IMR-90 (cell line): ENCODE data around the gene DCAF5. TPM values are rescaled to one million over a fixed set of nuclear protein-coding genes. Genes with fewer than 3 reads are reported as not detected.

Experiments used
- ATAC-seq: fragments of 200-7000 bp; cut with Tn5 transposase; 2 replicates; pipeline ENCODE4 v1.9.1; 2020; ENCODE audit warnings: low read depth, mild to moderate bottlenecking, moderate library complexity
- BruUV-seq: library from RNA; stranded (reverse); fragments of 400-500 nt; replicated peaks from 2 replicates; lab custom pipeline; 2021; lab: Mats Ljungman, UMichigan
- CTCF ChIA-PET: fragments of 300-600 bp; formaldehyde crosslinking; extraction: SDS; loops from one replicate; lab custom pipeline; 2021; ENCODE audit warnings: antibody characterized with exemption; lab: Yijun Ruan, JAX
- POLR2A ChIA-PET: fragments of 300-600 bp; sonication (Branson Sonifier 250); formaldehyde crosslinking; loops from one replicate; lab custom pipeline; 2022; ENCODE audit warnings: antibody characterized with exemption; ENCODE audit not compliant: unreplicated experiment; lab: Charles Lee
- DNase-seq: peaks from one replicate; pipeline ENCODE4 v3.0.0; 2013
- H2AFZ ChIP-seq: replicated peaks from 2 replicates; pipeline ENCODE3; 2013; ENCODE audit warnings: low read length, mild to moderate bottlenecking; ENCODE audit not compliant: poor library complexity
- H2AK5ac ChIP-seq: 2 replicates; pipeline ENCODE4 v1.6.1; 2013; ENCODE audit warnings: low read depth, low read length, inconsistent platforms
- H2AK9ac ChIP-seq: replicated peaks from 2 replicates; pipeline ENCODE3; 2013; ENCODE audit warnings: mild to moderate bottlenecking, low read depth, low read length, moderate library complexity; ENCODE audit not compliant: poor library complexity
- H2BK120ac ChIP-seq: 2 replicates; pipeline ENCODE4 v1.6.1; 2013; ENCODE audit warnings: low read depth, low read length, inconsistent platforms
- H2BK15ac ChIP-seq: 3 replicates; pipeline ENCODE4 v1.6.1; 2013; ENCODE audit warnings: low read depth, low read length, inconsistent platforms
- H2BK20ac ChIP-seq: 2 replicates; pipeline ENCODE4 v1.6.1; 2013; ENCODE audit warnings: low read depth, mild to moderate bottlenecking, inconsistent platforms, low read length, moderate library complexity
- H2BK5ac ChIP-seq: 2 replicates; pipeline ENCODE4 v1.6.1; 2013; ENCODE audit warnings: mild to moderate bottlenecking, low read depth, low read length, inconsistent platforms; ENCODE audit not compliant: poor library complexity, severe bottlenecking
- H3K14ac ChIP-seq: replicated peaks from 2 replicates; pipeline ENCODE4 v1.6.1; 2013; ENCODE audit warnings: low read depth, low read length, inconsistent platforms
- H3K18ac ChIP-seq: 2 replicates; pipeline ENCODE4 v1.6.1; 2013; ENCODE audit warnings: low read depth, low read length, control low read depth
- H3K23ac ChIP-seq: 2 replicates; pipeline ENCODE4 v1.6.1; 2013; ENCODE audit warnings: low read depth, low read length, inconsistent platforms
- H3K27ac ChIP-seq: 2 replicates; pipeline ENCODE4 v1.5.1; 2013; ENCODE audit warnings: mild to moderate bottlenecking, control low read depth, low read length; ENCODE audit not compliant: insufficient read depth
- H3K27me3 ChIP-seq: 2 replicates; pipeline ENCODE4 v1.6.1; 2013; ENCODE audit warnings: low read length; ENCODE audit not compliant: control insufficient read depth, insufficient read depth
- H3K36me3 ChIP-seq: 2 replicates; pipeline ENCODE4 v1.6.1; 2013; ENCODE audit warnings: low read length, mixed read lengths; ENCODE audit not compliant: control insufficient read depth, insufficient read depth
- H3K4ac ChIP-seq: 2 replicates; pipeline ENCODE4 v1.6.1; 2013; ENCODE audit warnings: low read depth, low read length, inconsistent platforms
- H3K4me1 ChIP-seq: 2 replicates; pipeline ENCODE4 v1.6.1; 2013; ENCODE audit warnings: low read length, mixed read lengths; ENCODE audit not compliant: control insufficient read depth, insufficient read depth
- H3K4me2 ChIP-seq: 2 replicates; pipeline ENCODE4 v1.6.1; 2013; ENCODE audit warnings: low read depth, mild to moderate bottlenecking, control low read depth, low read length, moderate library complexity
- H3K4me3 ChIP-seq: 2 replicates; pipeline ENCODE4 v1.5.1; 2013; ENCODE audit warnings: low read depth, mild to moderate bottlenecking, control low read depth, low read length, moderate library complexity; ENCODE audit not compliant: insufficient read depth
- H3K56ac ChIP-seq: 2 replicates; pipeline ENCODE4 v1.6.1; 2013; ENCODE audit warnings: low read length, inconsistent platforms; ENCODE audit not compliant: insufficient read depth; ENCODE audit errors: extremely low read depth
- H3K79me1 ChIP-seq, 2 experiments: 2 replicates each; pipeline ENCODE4 v1.6.1; 2013; ENCODE audit warnings: low read length in 2 of 2, inconsistent platforms in 1 of 2, low read depth in 1 of 2
- H3K9ac ChIP-seq: 2 replicates; pipeline ENCODE4 v1.6.1; 2013; ENCODE audit warnings: low read depth, low read length, control low read depth
- H3K9me1 ChIP-seq: 2 replicates; pipeline ENCODE4 v1.6.1; 2013; ENCODE audit warnings: low read length, inconsistent platforms; ENCODE audit not compliant: insufficient read depth
- H3K9me3 ChIP-seq: 2 replicates; pipeline ENCODE4 v1.6.1; 2013; ENCODE audit warnings: low read length; ENCODE audit not compliant: control insufficient read depth, insufficient read depth
- H4K20me1 ChIP-seq: 2 replicates; pipeline ENCODE4 v1.6.1; 2013; ENCODE audit warnings: low read length, inconsistent platforms; ENCODE audit not compliant: insufficient read depth
- H4K5ac ChIP-seq: 2 replicates; pipeline ENCODE4 v1.6.1; 2013; ENCODE audit warnings: mild to moderate bottlenecking, low read depth, low read length, control low read depth
- H4K8ac ChIP-seq, 2 experiments: 2 replicates each; pipeline ENCODE4 v1.6.1; 2013; ENCODE audit warnings: low read depth in 2 of 2, low read length in 2 of 2, control low read depth in 1 of 2, inconsistent platforms in 1 of 2
- H4K91ac ChIP-seq: 2 replicates; pipeline ENCODE4 v1.6.1; 2013; ENCODE audit warnings: low read depth, low read length, inconsistent platforms; ENCODE audit not compliant: insufficient read depth
- BHLHE40 ChIP-seq: fragments of 150-350 bp; IDR thresholded peaks from 2 replicates; pipeline ENCODE4 v1.6.1; 2016; ENCODE audit warnings: mild to moderate bottlenecking, low read depth, low read length
- CHD1 ChIP-seq: IDR thresholded peaks from 2 replicates; pipeline ENCODE4 v1.6.1; 2012; ENCODE audit warnings: low read depth, low read length, improper control_type of control experiment
- CTCF ChIP-seq: conservative IDR thresholded peaks from 2 replicates; pipeline ENCODE4 v1.5.1; 2012; ENCODE audit warnings: mild to moderate bottlenecking, low read depth, low read length, improper control_type of control experiment
- FOS ChIP-seq: fragments of 150-350 bp; IDR thresholded peaks from 2 replicates; pipeline ENCODE4 v1.6.1; 2016; ENCODE audit warnings: low read depth, low read length
- MAFK ChIP-seq: IDR thresholded peaks from 2 replicates; pipeline ENCODE4 v1.6.1; 2012; ENCODE audit warnings: low read depth, low read length, improper control_type of control experiment
- MXI1 ChIP-seq: IDR thresholded peaks from 2 replicates; pipeline ENCODE4 v1.6.1; 2012; ENCODE audit warnings: low read depth, mild to moderate bottlenecking, low read length, moderate library complexity, borderline replicate concordance
- NFE2L2 ChIP-seq: fragments of 150-350 bp; IDR thresholded peaks from 2 replicates; pipeline ENCODE4 v1.6.1; 2016; ENCODE audit warnings: low read depth, mild to moderate bottlenecking, low read length
- POLR2A ChIP-seq: IDR thresholded peaks from 2 replicates; pipeline ENCODE4 v1.6.1; 2012; ENCODE audit warnings: mild to moderate bottlenecking, low read depth, low read length
- RAD21 ChIP-seq: IDR thresholded peaks from 2 replicates; pipeline ENCODE4 v1.6.1; 2012; ENCODE audit warnings: low read length, improper control_type of control experiment
- RCOR1 ChIP-seq: IDR thresholded peaks from 2 replicates; pipeline ENCODE4 v1.6.1; 2012; ENCODE audit warnings: mild to moderate bottlenecking, low read length, improper control_type of control experiment; ENCODE audit not compliant: insufficient replicate concordance
- RFX5 ChIP-seq: IDR thresholded peaks from 2 replicates; pipeline ENCODE4 v1.8.0; 2012; ENCODE audit warnings: low read depth, mild to moderate bottlenecking, low read length, moderate library complexity
- SMC3 ChIP-seq: fragments of 150-350 bp; IDR thresholded peaks from 2 replicates; pipeline ENCODE4 v1.6.1; 2016; ENCODE audit warnings: low read depth, mild to moderate bottlenecking, antibody characterized with exemption, low read length, moderate library complexity
- WGBS, 2 experiments: methylation state at CpG; one replicate each; pipeline versions ENCODE4 v1.1.5 to v1.1.7; 2013; ENCODE audit warnings: missing lambda C conversion rate in 2 of 2; ENCODE audit not compliant: insufficient read length in 1 of 2; ENCODE audit errors: extremely low coverage in 2 of 2; 5-methylcytosine and 5-hydroxymethylcytosine counted together
- dilution Hi-C: fragments of 300-500 bp; cut with HindIII; formaldehyde crosslinking; loops from one replicate; pipeline ENCODE4 v1.14.3; 2018; ENCODE audit warnings: low sequenced_read_pairs; ENCODE audit not compliant: unreplicated experiment
- in situ Hi-C: fragments of 300-500 bp; cut with MboI; formaldehyde crosslinking; loops from 3 replicates; pipeline ENCODE4 v1.14.3; 2019; ENCODE audit warnings: low sequenced_read_pairs, inconsistent platforms, mixed read lengths
- intact Hi-C: fragments of 100-400 bp; cut with micrococcal nuclease; formaldehyde crosslinking; loops from 2 replicates; pipeline ENCODE4 v1.10.0; 2022
- polyA plus RNA-seq, 3 experiments: library from polyadenylated mRNA; depleted of rRNA; stranded (reverse); fragments of >200 nt; gene quantifications; 2 replicates each; pipeline ENCODE4 v1.2.3, GENCODE V29; 2012; ENCODE audit warnings: low replicate concordance in 1 of 3
- total RNA-seq: library from RNA; depleted of rRNA; stranded (reverse); fragments of >200 nt; gene quantifications from 2 replicates; pipeline ENCODE4 v1.2.3, GENCODE V29; 2012

Gene DCAF5
- total and polyA plus RNA-seq, 2 of the 4 experiments (the other 2 are of a cell fraction): 17.6 to 30.4 TPM

GRCh38 chr14:69086537-69086936, 66.4 kb downstream of the DCAF5 start:
- H2BK15ac ChIP-seq: 0 out of 3 replicates have a peak overlapping the region, but pooled peaks have one; percentile 11
- no peak overlapping the region for H3K27ac ChIP-seq
- no peak overlapping the region for H2BK120ac ChIP-seq
- H4K5ac ChIP-seq: peak overlapping the region; percentile 54; the same call in 1 of the 2 replicates
- peak overlapping the region; percentile 71; the same call in 1 of the 2 replicates for H3K14ac ChIP-seq
- H3K9me1 ChIP-seq: peaks cover 3% of the 10 kb centered on the region; the same call in 1 of the 2 replicates
- no peak overlapping the region for H2AK5ac ChIP-seq
- no peak for DNase-seq
- H3K18ac ChIP-seq: peak overlapping the region; percentile 2; the same call in 1 of the 2 replicates
- no peak for TF ChIP-seq MXI1
- no peak for TF ChIP-seq POLR2A
- TF ChIP-seq BHLHE40: no peak
- TF ChIP-seq CHD1: no peak
- no peak for TF ChIP-seq RFX5
- TF ChIP-seq FOS: no peak
- no peak for TF ChIP-seq NFE2L2
- no peak for TF ChIP-seq MAFK
- TF ChIP-seq RCOR1: no peak
- TF ChIP-seq RAD21: no peak
- TF ChIP-seq CTCF: no peak
- no peak for TF ChIP-seq SMC3
- H3K4me1 ChIP-seq: peaks cover 3% of the 10 kb centered on the region; the same call in 1 of the 2 replicates
- no peak overlapping the region for H3K56ac ChIP-seq
- no peak overlapping the region for H2BK20ac ChIP-seq
- no peaks in the 10 kb centered on the region for H3K27me3 ChIP-seq
- no CpG with 5 or more reads among the region's 3 CpGs for WGBS, 2 experiments
- in situ Hi-C loops (no loop called here), dilution Hi-C loops (no loop called here), intact Hi-C loops (no loop called here)
- H3K9ac ChIP-seq: no peak overlapping the region
- no peak overlapping the region for H3K4me3 ChIP-seq
- peak overlapping the region; percentile 19; the same call in 1 of the 2 replicates for H4K91ac ChIP-seq
- no peak overlapping the region for H4K8ac ChIP-seq
- ATAC-seq: no peak
- peaks cover 30% of the 10 kb centered on the region for H3K36me3 ChIP-seq
- CTCF ChIA-PET: no interaction called here
- H3K23ac ChIP-seq: peak overlapping the region; percentile 2; the same call in 1 of the 2 replicates
- no TSS peak for BruUV-seq
- H4K20me1 ChIP-seq: no peaks in the 10 kb centered on the region
- H2BK5ac ChIP-seq: peak overlapping the region; percentile 69
- H2AK9ac ChIP-seq: no peak overlapping the region
- H2AFZ ChIP-seq: no peak overlapping the region
- no peak overlapping the region for H3K4me2 ChIP-seq
- no peaks in the 10 kb centered on the region for H3K9me3 ChIP-seq
- POLR2A ChIA-PET: no interaction called here
- peaks cover 23 to 55% of the 10 kb centered on the region in 2 experiments for H3K79me1 ChIP-seq
- no peak overlapping the region for H3K4ac ChIP-seq
